Fibroblast of skin of left quadriceps (primary cell): ENCODE measurements around the gene BCLAF1.
A peak's percentile ranks its signal among the peaks of the same experiment; 100 is the strongest.

Source experiments
- DNase-seq, 2 experiments: peaks; one replicate each; pipeline ENCODE4 v3.0.0-alpha.2; 2013; ENCODE audit warnings: low read depth in 2 of 2

Gene BCLAF1, protein sequence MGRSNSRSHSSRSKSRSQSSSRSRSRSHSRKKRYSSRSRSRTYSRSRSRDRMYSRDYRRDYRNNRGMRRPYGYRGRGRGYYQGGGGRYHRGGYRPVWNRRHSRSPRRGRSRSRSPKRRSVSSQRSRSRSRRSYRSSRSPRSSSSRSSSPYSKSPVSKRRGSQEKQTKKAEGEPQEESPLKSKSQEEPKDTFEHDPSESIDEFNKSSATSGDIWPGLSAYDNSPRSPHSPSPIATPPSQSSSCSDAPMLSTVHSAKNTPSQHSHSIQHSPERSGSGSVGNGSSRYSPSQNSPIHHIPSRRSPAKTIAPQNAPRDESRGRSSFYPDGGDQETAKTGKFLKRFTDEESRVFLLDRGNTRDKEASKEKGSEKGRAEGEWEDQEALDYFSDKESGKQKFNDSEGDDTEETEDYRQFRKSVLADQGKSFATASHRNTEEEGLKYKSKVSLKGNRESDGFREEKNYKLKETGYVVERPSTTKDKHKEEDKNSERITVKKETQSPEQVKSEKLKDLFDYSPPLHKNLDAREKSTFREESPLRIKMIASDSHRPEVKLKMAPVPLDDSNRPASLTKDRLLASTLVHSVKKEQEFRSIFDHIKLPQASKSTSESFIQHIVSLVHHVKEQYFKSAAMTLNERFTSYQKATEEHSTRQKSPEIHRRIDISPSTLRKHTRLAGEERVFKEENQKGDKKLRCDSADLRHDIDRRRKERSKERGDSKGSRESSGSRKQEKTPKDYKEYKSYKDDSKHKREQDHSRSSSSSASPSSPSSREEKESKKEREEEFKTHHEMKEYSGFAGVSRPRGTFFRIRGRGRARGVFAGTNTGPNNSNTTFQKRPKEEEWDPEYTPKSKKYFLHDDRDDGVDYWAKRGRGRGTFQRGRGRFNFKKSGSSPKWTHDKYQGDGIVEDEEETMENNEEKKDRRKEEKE

GRCh38 chr6:136289579-136290409 lies at the start of gene BCLAF1:
TSS of gene BCLAF1 (minus strand) at chr6:136289846. CDS start at chr6:136279866, 9,980 bp downstream.
- DNase-seq = peak; percentile 99

- DNase-seq = no peak
These were observed 48.8 kb upstream of the BCLAF1 start for GRCh38 chr6:136338486-136338885.

DNA sequence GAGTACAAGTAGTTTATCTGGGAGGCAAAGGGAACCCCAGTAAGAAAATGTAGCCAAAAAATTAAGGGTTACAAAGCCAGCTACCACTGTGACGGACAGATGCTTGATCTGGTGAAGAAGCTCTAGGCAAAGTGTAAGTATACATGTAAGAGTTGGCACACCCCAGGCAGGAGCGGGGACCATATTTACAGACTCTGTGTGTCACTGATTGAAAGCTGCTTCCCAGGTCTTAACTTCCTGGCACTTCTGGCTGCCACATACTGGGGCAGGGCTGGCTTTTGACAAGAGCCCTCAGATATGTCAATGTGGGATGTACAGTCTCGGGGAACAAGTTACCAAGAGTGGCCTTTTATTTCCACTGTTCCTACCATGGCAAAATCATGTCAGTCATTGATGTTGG lies 48.0 kb upstream of the BCLAF1 start:
- DNase-seq = no peak

DNA sequence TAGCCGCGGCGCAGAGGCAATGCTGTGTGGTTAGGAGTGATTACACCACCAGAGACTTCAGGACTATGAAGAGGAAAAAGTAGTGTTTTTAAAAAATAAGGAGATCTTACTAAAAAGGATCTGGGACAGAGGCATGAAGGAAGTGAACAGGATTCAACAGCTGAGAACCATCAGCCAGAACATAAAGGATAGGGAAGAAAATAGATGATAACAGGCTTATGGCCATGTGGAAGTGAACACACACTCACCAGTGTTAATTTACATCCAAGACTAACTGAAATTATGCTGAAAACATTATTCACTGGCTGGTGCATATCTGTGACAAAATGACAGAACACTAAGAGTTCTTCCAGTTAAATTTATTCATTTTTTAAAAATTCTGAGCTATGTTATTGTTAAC lies 47.5 kb upstream of the BCLAF1 start:
- no peak for DNase-seq

DNA sequence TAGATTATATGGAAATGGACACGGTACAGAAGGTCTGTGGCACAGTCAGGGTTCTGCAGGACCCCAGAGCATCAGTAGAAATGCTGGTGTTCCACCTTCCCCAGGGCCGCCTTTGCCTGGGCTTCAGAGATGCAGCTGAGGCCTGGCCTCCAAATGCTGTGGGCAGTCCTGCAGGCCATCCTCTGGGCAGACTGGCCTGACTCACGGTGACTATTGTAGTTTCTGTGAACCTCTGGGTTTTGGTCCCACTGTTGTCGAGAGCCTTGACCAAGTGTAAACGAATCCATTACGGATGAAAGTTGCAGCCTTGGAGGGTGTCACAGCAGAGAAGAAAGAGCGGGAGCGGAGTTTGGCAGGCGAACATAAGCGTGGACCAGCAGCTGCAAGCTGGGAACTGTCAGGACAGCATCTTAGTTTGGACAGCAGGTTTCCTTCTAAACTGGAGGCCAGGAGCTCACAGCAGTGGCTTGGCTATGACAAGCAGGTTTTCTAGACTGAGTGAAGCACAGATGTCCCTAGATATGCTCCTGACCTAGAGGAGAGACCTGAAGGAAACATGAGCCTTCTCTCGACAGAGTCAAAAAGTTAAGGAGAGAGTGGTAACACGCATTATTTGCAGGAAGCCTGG lies 46.2 kb upstream of the BCLAF1 start:
- no peak for DNase-seq

DNA sequence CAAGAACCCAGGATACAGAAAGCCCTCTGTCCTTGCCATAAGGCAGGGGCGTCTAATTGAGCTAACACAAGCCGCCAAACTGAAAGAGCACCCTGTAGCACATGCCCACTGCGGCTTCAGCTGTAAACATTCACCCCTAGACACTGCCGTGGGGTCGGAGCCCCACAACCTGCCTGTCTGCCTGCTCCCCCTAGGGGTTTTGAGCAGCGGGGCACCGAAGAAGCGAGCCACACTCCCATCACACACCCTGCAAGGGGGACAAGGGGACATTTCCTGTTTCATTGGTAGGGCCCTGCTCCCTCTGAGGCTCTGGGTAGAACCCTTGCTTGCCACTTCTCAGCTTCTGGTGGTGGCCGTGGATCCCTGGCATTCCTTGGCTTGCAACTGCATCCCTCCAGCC lies 45.2 kb upstream of the BCLAF1 start:
- no peak for DNase-seq

GRCh38 chr6:136334465-136334846 lies 44.8 kb upstream of the BCLAF1 start:
- no peak for DNase-seq

GRCh38 chr6:136333824-136334464 lies 44.3 kb upstream of the BCLAF1 start:
- DNase-seq = no peak

GRCh38 chr6:136331461-136331860 lies 41.8 kb upstream of the BCLAF1 start:
- DNase-seq = no peak

DNA sequence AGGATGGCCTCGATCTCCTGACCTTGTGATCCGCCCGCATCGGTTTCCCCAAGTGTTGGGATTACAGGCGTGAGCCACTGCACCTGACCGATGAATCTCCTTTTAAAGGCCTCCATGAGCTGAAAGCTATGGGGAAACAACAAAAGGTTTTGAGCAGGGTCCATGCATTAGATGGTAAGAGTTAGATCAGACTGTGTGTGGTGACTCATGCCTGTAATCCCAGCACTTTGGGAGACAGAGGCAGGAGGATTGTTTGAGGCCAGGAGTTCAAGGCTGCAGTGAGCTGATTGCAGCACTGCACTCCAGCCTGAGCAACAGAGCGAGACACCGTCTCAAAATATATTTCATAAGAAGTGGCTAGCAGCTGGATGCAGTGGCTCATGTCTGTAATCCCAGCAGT lies 41.0 kb upstream of the BCLAF1 start:
- DNase-seq = no peak

DNA sequence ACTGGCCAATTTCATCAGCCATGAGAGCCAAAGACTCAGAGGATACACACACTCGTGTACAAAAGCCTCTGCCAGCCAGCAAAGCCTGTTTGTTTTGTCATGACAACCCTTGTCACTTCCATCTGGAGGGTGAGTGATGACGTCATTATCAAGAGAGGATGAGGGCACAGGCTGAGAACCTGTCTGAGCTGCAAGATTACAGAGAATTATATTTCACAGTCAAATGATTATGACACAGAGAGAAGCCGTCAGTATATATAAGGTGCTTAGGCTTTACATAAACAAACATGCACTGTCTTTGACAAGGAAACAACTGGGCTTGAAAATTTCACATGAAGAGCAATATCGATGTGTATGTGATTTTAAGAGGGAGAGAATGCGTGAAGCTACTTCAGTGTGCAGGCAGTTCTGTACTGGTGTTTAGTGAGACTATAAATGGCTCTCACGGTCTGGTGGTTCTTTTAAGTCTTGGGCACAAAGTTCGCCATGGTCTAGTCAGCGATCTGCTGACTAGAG lies 36.5 kb upstream of the BCLAF1 start:
- DNase-seq = no peak

DNA sequence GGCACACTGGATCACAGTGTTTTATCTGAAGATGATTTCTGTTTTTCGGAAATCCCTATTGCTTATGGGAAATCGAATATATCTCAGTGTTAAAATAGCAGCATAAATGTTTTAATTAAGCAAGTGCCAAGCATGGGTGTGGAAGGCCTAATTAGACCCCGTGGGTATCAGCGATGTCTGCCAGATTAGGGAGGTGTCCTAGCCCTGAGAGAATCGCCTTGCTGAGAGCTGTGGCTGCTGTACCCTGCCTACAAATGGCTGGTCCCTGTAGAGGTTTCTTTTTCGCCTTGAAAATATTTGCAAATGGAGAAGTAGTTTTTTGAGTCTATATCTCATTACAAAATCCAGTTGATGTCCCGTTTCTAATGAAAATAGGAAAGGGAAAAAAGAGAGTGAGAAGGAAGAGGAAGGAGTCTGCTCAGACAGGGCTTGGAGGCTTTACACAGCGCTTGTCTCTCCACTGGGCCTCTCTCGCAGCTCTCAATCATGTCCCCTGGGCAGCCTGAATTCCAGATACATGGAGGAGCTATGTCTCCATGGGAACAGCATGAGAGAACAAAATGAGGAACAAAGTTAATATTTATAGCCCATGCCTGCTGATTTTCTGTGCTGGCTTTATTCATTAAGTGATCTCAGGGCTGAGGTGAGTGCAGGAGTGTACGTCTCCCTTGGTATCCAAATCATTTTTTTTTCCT lies 35.2 kb upstream of the BCLAF1 start:
- no peak for DNase-seq

DNA sequence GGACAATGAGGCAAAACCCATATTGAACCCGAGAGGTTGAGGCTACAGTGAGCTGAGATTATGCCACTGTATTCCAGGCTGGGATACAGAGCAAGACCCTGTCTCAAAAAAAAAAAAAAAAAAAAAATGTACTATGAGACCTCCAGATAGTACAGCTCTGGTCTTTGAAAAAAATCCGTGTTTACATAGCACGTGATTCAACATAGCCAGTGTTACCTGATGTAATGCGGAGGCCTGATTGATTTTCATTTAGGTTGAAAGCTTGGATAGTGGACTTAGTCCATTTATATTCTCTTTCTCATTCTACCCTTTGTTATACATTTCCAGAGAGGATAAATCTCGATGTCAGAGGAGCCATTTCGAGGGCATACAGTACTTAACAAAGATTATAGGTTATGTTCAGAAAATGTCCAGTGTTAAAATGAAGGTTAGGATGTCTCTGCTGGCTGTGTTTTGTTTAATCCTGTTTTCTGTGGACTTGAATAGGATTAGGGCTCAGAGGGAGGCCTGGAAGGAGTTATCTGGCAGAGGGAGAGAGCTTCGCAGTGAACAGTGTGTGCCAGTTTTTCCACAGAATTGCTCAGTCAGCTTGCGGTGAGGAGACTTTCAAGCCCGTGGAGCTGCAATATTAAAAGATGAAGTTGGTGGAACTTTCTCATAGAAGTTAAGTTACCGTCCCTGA lies 33.9 kb upstream of the BCLAF1 start:
- DNase-seq = no peak

DNA sequence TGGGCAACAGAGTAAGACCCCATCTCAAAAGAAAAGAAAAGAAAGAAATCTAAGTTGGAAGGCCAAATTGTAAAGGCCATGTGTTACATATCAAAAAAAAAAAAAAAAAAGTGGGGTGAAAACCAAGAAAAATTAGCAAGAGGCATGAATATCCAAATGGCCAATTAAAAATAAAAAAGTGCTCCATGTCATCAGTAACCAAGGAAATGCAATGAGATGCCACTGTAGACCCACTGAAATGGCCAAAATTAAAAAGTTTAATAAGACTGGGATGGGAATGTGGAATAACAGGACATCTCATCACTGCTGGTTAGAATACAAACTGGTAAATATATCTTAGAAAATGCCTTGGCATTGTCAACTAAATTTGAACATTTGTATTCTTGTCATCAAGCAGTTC lies 30.1 kb upstream of the BCLAF1 start:
- no peak for DNase-seq

- peak; percentile 6 to 23 for DNase-seq
These were observed 29.0 kb upstream of the BCLAF1 start for GRCh38 chr6:136318676-136319075.

DNA sequence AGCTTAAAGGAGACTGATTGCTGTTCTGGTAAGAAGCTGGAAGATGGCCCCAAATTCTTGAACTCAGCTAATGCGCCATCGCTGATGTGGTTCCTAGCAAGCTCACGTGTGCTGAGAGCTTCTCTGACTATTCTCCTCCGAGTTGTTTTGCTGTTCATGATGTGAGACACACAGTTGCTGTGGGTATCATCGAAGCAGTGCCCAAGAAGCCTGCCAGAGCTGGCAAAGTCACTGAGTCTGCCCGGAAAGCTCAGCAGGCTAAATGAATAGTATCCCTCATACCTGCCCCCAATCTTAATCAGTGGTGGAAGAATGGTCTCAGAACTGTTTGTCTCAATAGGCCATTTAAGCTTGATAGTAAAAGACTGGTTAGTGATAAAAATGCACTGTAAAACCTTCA lies 28.3 kb upstream of the BCLAF1 start:
- DNase-seq = no peak

GRCh38 chr6:136317021-136317694 lies 27.5 kb upstream of the BCLAF1 start:
- DNase-seq = peak; percentile 23 to 34

DNA sequence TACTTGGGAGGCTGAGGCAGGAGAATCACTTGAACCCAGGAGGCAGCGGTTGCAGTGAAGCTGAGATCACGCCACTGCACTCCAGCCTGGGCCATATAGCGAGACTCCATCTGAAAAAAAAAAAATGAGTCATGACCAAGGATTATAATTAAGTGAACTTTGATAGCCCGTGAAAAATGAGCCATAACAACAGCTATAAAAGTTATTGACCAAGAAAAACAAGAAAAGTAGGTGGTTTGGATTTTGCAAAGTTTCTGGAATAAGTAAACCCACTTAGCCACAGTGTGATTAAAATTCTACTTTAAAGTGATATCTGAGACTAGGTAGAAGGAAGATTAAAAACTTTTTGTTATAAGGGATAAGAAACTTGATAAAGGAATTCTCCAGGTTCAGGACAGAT lies 25.9 kb upstream of the BCLAF1 start:
- no peak for DNase-seq

DNA sequence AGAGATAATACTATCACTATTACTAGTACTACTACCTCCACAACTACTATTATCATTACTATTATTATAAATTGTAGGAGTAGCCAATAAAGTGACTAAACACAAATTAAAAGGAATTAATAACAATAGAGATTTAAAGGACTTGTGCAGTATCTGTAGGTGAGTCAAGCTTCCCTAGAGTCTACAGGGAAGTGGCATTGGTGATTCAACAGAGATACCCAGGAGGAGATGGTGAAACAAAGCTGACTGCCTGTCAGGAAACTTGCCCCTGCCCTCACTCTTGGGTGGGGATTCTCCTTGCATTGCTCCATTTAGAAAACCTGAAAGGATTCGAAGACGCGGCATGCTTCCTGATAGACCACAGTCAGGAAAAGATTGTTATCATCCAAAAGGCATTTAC lies 23.3 kb upstream of the BCLAF1 start:
- no peak for DNase-seq
